ENCODE results near the gene AGBL3. TPM values are rescaled to one million over a fixed set of nuclear protein-coding genes. Genes with fewer than 3 reads are reported as not detected.
A peak's percentile ranks its signal among the peaks of the same experiment; 100 is the strongest.

The AGBL3 gene
- total and polyA plus RNA-seq, 9 of the 15 experiments (the other 6 are each of a cell fraction or from before 2014, with no cell fraction given) = 0.54 to 2.9 (median 1.7) TPM

GRCh38 chr7:135169141-135169963 lies 183.0 kb downstream of the AGBL3 start (continued):
- 0 out of 2 replicates have a peak, but pooled peaks have one; percentile 24 for TF ChIP-seq IRF1 (CRISPR knock-in tag; IDR thresholded peaks at IDR 0.05; ENCODE audit: borderline replicate concordance)
- 0 out of 2 replicates have a peak, but pooled peaks have one; percentile 38 for TF ChIP-seq HMGXB4 (CRISPR knock-in tag; IDR thresholded peaks at IDR 0.05)
- TF ChIP-seq SMAD3 (CRISPR knock-in tag; conservative IDR thresholded peaks at IDR 0.05) = no peak
- no peak for TF ChIP-seq MED1 (CRISPR knock-in tag; IDR thresholded peaks at IDR 0.05; ENCODE audit: borderline replicate concordance)
- TF ChIP-seq XRCC3 (IDR thresholded peaks at IDR 0.05) = no peak
- TF ChIP-seq CREM (IDR thresholded peaks at IDR 0.05; ENCODE audit: low read depth) = peak; percentile 36; the same call in 1 of the 2 replicates
- TF ChIP-seq PPARD (CRISPR knock-in tag; IDR thresholded peaks at IDR 0.05) = no peak
- TF ChIP-seq FOSL1 (tag; conservative IDR thresholded peaks at IDR 0.05) = peak; percentile 54; the same call in 1 of the 2 replicates
- TF ChIP-seq TCF3 (CRISPR knock-in tag; IDR thresholded peaks at IDR 0.05) = no peak
- peak; percentile 45; the same call in 1 of the 2 replicates for TF ChIP-seq REST (IDR thresholded peaks at IDR 0.05; ENCODE audit: borderline replicate concordance)
- TF ChIP-seq REST (CRISPR knock-in tag; IDR thresholded peaks at IDR 0.05; ENCODE audit: low read depth) = no peak
- no peak for TF ChIP-seq CREB1 (IDR thresholded peaks at IDR 0.05)
- TF ChIP-seq CREB1 (CRISPR knock-in tag; IDR thresholded peaks at IDR 0.05) = no peak
- no peak for TF ChIP-seq CHD2 (IDR thresholded peaks at IDR 0.05; ENCODE audit: low read depth, low read length)
- TF ChIP-seq CCAR2 (IDR thresholded peaks at IDR 0.05; ENCODE audit: low read depth, low read length) = no peak
- no peak for TF ChIP-seq ETS2 (tag; IDR thresholded peaks at IDR 0.05; ENCODE audit: borderline replicate concordance, poor library complexity, severe bottlenecking)
- TF ChIP-seq ARID1B (IDR thresholded peaks at IDR 0.05) = no peak; the same call in 1 of the 2 replicates
- no peak for TF ChIP-seq RBM17 (IDR thresholded peaks at IDR 0.05; ENCODE audit: borderline replicate concordance, low read depth, low read length)
